Mesenchymal stem cell (in vitro differentiated cells and primary cell): Measurements from ENCODE around the gene SLC9A3.

Source experiments
- DNase-seq: peaks from one replicate; pipeline ENCODE4 v3.0.0-alpha.2; 2013
- H2AFZ ChIP-seq: one replicate; pipeline ENCODE4 v1.6.1; 2013; ENCODE audit warnings: low read depth, mild to moderate bottlenecking, control low read depth, inconsistent platforms, low read length, moderate library complexity
- H2AK5ac ChIP-seq: 2 replicates; pipeline ENCODE4 v1.6.1; 2013; ENCODE audit warnings: low read length, moderate library complexity, mild to moderate bottlenecking, inconsistent platforms; ENCODE audit not compliant: severe bottlenecking
- H2BK120ac ChIP-seq: one replicate; pipeline ENCODE4 v1.6.1; 2013; ENCODE audit warnings: low read depth, mild to moderate bottlenecking, inconsistent platforms, low read length, moderate library complexity
- H2BK12ac ChIP-seq, 2 experiments: one replicate each; pipeline ENCODE4 v1.6.1; 2013; ENCODE audit warnings: inconsistent platforms in 2 of 2, low read length in 2 of 2, mild to moderate bottlenecking in 2 of 2, moderate library complexity in 2 of 2, control low read depth in 1 of 2
- H2BK15ac ChIP-seq: one replicate; pipeline ENCODE4 v1.6.1; 2013; ENCODE audit warnings: mild to moderate bottlenecking, low read depth, inconsistent platforms; ENCODE audit not compliant: poor library complexity, severe bottlenecking
- H2BK5ac ChIP-seq: 2 replicates; pipeline ENCODE4 v1.6.1; 2013; ENCODE audit warnings: low read depth, mild to moderate bottlenecking, low read length, control low read depth, inconsistent platforms; ENCODE audit not compliant: poor library complexity, severe bottlenecking
- H3K14ac ChIP-seq, 2 experiments: one replicate each; pipeline ENCODE4 v1.6.1; 2013; ENCODE audit warnings: inconsistent platforms in 2 of 2, low read length in 2 of 2, control low read depth in 1 of 2, mild to moderate bottlenecking in 1 of 2, moderate library complexity in 1 of 2
- H3K18ac ChIP-seq, 2 experiments: one replicate each; pipeline ENCODE4 v1.6.1; 2013; ENCODE audit warnings: inconsistent platforms in 2 of 2, low read length in 2 of 2, control low read depth in 1 of 2, low read depth in 1 of 2, mild to moderate bottlenecking in 1 of 2
- H3K23ac ChIP-seq, 2 experiments: one replicate each; pipeline ENCODE4 v1.6.1; 2013; ENCODE audit warnings: inconsistent platforms in 2 of 2, low read length in 2 of 2, mild to moderate bottlenecking in 2 of 2, moderate library complexity in 2 of 2, control low read depth in 1 of 2
- H3K27ac ChIP-seq: 2 replicates; pipeline ENCODE4 v1.5.1; 2013; ENCODE audit warnings: mild to moderate bottlenecking, moderate library complexity, low read length, control low read depth, inconsistent platforms; ENCODE audit not compliant: poor library complexity, severe bottlenecking
- H3K27me3 ChIP-seq, 2 experiments: 2 replicates each; pipeline versions ENCODE4 v1.6.1 to v1.7.0; 2013; ENCODE audit warnings: low read length in 2 of 2, mild to moderate bottlenecking in 2 of 2, moderate library complexity in 2 of 2, control low read depth in 1 of 2, inconsistent platforms in 1 of 2; ENCODE audit not compliant: control insufficient read depth in 1 of 2, insufficient read depth in 1 of 2
- H3K36me3 ChIP-seq, 2 experiments: 2 replicates each; pipeline versions ENCODE4 v1.6.1 to v1.7.0; 2013; ENCODE audit warnings: low read length in 2 of 2, control low read depth in 1 of 2, inconsistent platforms in 1 of 2, low read depth in 1 of 2, mild to moderate bottlenecking in 1 of 2; ENCODE audit not compliant: insufficient read depth in 2 of 2, control insufficient read depth in 1 of 2
- H3K4ac ChIP-seq, 2 experiments: one replicate each; pipeline ENCODE4 v1.6.1; 2013; ENCODE audit warnings: inconsistent platforms in 2 of 2, low read length in 2 of 2, mild to moderate bottlenecking in 2 of 2, moderate library complexity in 2 of 2, control low read depth in 1 of 2, low read depth in 1 of 2
- H3K4me1 ChIP-seq: 2 replicates; pipeline ENCODE4 v1.6.1; 2013; ENCODE audit warnings: low read depth, low read length, control low read depth; ENCODE audit not compliant: control insufficient read depth, insufficient read depth
- H3K4me2 ChIP-seq: 2 replicates; pipeline ENCODE4 v1.6.1; 2013; ENCODE audit warnings: low read length, mild to moderate bottlenecking, inconsistent platforms; ENCODE audit not compliant: poor library complexity, severe bottlenecking
- H3K4me3 ChIP-seq, 2 experiments: 2 replicates each; pipeline versions ENCODE4 v1.5.1 to v1.7.0; 2013; ENCODE audit warnings: low read length in 2 of 2, mild to moderate bottlenecking in 2 of 2, control low read depth in 1 of 2, low read depth in 1 of 2; ENCODE audit not compliant: insufficient read depth in 1 of 2
- H3K79me1 ChIP-seq: replicated peaks from 2 replicates; pipeline ENCODE4 v1.6.1; 2013; ENCODE audit warnings: mild to moderate bottlenecking, control low read depth, low read length, inconsistent platforms; ENCODE audit not compliant: poor library complexity, severe bottlenecking
- H3K9ac ChIP-seq: 2 replicates; pipeline ENCODE4 v1.7.0; 2013; ENCODE audit warnings: mild to moderate bottlenecking, low read length, moderate library complexity
- H3K9me3 ChIP-seq: 2 replicates; pipeline ENCODE4 v1.7.0; 2013; ENCODE audit warnings: mild to moderate bottlenecking, low read length; ENCODE audit not compliant: control insufficient read depth
- H4K8ac ChIP-seq: one replicate; pipeline ENCODE4 v1.6.1; 2013; ENCODE audit warnings: inconsistent platforms, mild to moderate bottlenecking, low read length, moderate library complexity
- H4K91ac ChIP-seq: one replicate; pipeline ENCODE4 v1.6.1; 2013; ENCODE audit warnings: mild to moderate bottlenecking, low read length, inconsistent platforms
- WGBS: methylation state at CpG from one replicate; pipeline ENCODE4 v1.1.7; 2013; ENCODE audit warnings: mixed read lengths; 5-methylcytosine and 5-hydroxymethylcytosine counted together

Gene SLC9A3

GRCh38 chr5:518721-519120 lies 5.5 kb downstream of the SLC9A3 start:
- H3K27me3 ChIP-seq = peaks cover 71 to 74% of the 10 kb centered on the region in 2 experiments
- WGBS = 78% methylated on average over 8 of the region's 10 CpGs
- H3K9ac ChIP-seq = no peak overlapping the region
- H2BK5ac ChIP-seq = no peak overlapping the region
- H3K4me3 ChIP-seq = no peak overlapping the region
- H4K8ac ChIP-seq = no peak overlapping the region
- H3K9me3 ChIP-seq = peaks cover 4% of the 10 kb centered on the region
- H2BK12ac ChIP-seq = no peak overlapping the region
- H3K14ac ChIP-seq = no peak overlapping the region
- H4K91ac ChIP-seq = no peak overlapping the region
- no peak overlapping the region for H2AFZ ChIP-seq
- no peak overlapping the region for H3K4ac ChIP-seq
- no peaks in the 10 kb centered on the region for H3K36me3 ChIP-seq
- no peak overlapping the region for H2AK5ac ChIP-seq
- no peak overlapping the region for H2BK120ac ChIP-seq
- H3K4me2 ChIP-seq = no peak overlapping the region
- H2BK15ac ChIP-seq = no peak overlapping the region
- no peak overlapping the region for H3K18ac ChIP-seq
- no peak for DNase-seq
- no peaks in the 10 kb centered on the region for H3K79me1 ChIP-seq
- no peak overlapping the region for H3K27ac ChIP-seq
- no peak overlapping the region for H3K23ac ChIP-seq
- H3K4me1 ChIP-seq = peaks cover 3% of the 10 kb centered on the region

DNA sequence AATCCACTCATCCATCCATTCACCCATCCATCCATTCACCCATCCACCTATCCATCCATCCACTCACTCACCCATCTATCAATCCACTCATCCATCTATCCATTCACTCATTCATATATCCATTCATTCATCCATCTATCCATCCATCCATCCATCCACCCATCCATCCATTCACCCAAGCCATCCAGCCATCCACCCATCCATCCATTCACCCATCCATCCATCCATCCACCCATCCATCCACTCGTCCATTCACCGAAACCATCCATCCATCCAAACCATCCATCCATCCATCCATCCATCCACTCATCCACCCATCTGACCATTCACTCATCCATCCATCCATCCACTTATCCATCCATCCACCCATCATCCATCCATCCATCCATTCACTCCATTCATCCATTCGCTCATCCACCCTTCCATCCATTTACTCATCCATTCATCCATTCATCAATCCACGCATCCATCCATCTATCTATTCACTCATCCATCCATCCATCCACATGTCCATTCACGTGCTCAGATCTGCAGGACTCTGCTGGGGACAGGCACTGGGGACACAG lies 6.6 kb downstream of the SLC9A3 start:
- DNase-seq = no peak
- Histone ChIP-seq H2AFZ (no peak overlapping the region), H2BK5ac (no peak overlapping the region), H2AK5ac (no peak overlapping the region), H4K91ac (no peak overlapping the region), H3K18ac (no peak overlapping the region), H2BK12ac (no peak overlapping the region), H2BK15ac (no peak overlapping the region), H3K9ac (no peak overlapping the region), H2BK120ac (no peak overlapping the region), H3K14ac (no peak overlapping the region), H3K4ac (no peak overlapping the region), H3K27ac (no peak overlapping the region), H3K27me3 (peaks cover 68 to 74% of the 10 kb centered on the region in 2 experiments), H3K36me3 (no peaks in the 10 kb centered on the region), H3K79me1 (no peaks in the 10 kb centered on the region), H3K4me2 (no peak overlapping the region), H4K8ac (no peak overlapping the region), H3K4me3 (no peak overlapping the region), H3K4me1 (peaks cover 2% of the 10 kb centered on the region), H3K9me3 (peaks cover 4% of the 10 kb centered on the region), H3K23ac (no peak overlapping the region)
- 84% methylated on average over 5 of the region's 5 CpGs for WGBS

DNA sequence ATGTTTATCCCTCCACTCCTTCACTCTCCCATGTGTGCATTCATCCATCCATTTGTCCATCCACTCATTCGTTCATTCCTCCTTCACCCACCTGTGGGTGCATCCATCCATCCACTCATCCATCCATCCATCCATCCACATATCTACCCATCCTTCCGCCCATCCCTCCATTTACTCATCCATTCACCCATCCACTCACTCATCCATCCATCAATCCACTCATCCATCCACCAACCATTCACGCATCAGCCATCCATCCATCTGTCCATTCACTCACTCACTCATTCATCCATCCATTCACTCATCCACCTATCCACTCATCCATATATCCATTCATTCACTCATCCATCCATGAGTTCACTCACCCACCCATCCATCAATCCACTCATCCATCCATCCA lies 7.3 kb downstream of the SLC9A3 start:
- no peak overlapping the region for H3K9ac ChIP-seq
- peaks cover 4% of the 10 kb centered on the region for H3K9me3 ChIP-seq
- H2BK5ac ChIP-seq = no peak overlapping the region
- H3K4me1 ChIP-seq = peaks cover 2% of the 10 kb centered on the region
- H3K27me3 ChIP-seq = peaks cover 62 to 72% of the 10 kb centered on the region in 2 experiments
- H4K8ac ChIP-seq = no peak overlapping the region
- no peak overlapping the region for H3K14ac ChIP-seq
- H4K91ac ChIP-seq = no peak overlapping the region
- no peak overlapping the region for H3K23ac ChIP-seq
- no peaks in the 10 kb centered on the region for H3K79me1 ChIP-seq
- no peak overlapping the region for H3K27ac ChIP-seq
- no peak overlapping the region for H2AFZ ChIP-seq
- no peak overlapping the region for H3K4me3 ChIP-seq
- no peak overlapping the region for H2BK15ac ChIP-seq
- H3K4me2 ChIP-seq = no peak overlapping the region
- no peaks in the 10 kb centered on the region for H3K36me3 ChIP-seq
- no peak overlapping the region for H3K4ac ChIP-seq
- H2BK120ac ChIP-seq = no peak overlapping the region
- no peak overlapping the region for H2AK5ac ChIP-seq
- DNase-seq = no peak
- no peak overlapping the region for H3K18ac ChIP-seq
- WGBS = 88% methylated on average over 3 of the region's 3 CpGs
- H2BK12ac ChIP-seq = no peak overlapping the region

DNA sequence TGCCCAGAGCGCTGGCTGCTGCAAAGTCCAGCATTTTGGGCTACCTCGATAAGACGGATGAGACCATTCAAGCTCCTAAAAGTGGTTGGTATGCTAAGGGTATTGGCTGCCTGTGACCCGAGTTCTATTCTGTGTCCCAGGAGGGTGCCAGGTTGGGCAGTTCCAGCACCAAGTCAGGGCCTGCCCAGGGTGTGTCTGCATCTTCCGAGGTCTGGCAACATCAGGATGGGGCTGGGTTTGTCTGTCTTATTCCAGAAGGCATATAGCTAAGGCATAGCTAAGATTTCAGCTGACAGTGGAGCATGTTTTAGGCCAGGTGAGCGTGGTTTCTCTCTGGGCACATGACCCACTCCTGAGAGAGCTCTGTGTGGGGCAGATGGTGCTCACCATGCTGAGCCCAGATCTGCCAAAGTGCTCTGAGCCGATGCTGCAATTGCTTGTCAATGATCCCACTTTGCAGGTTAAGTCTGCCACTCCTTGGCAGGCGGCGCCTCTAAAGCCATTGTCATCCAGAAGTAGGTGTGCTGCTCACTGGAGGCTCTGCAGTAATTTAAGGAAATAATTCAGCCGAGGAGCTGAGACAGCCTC lies 7.8 kb downstream of the SLC9A3 start:
- no peak overlapping the region for H2BK15ac ChIP-seq
- H2AK5ac ChIP-seq = no peak overlapping the region
- H4K91ac ChIP-seq = no peak overlapping the region
- no peak overlapping the region for H3K9ac ChIP-seq
- H4K8ac ChIP-seq = no peak overlapping the region
- H3K18ac ChIP-seq = no peak overlapping the region
- no peak for DNase-seq
- H2BK12ac ChIP-seq = no peak overlapping the region
- no peak overlapping the region for H3K23ac ChIP-seq
- no peak overlapping the region for H3K14ac ChIP-seq
- H3K9me3 ChIP-seq = peaks cover 4% of the 10 kb centered on the region
- H3K27me3 ChIP-seq = peaks cover 61 to 68% of the 10 kb centered on the region in 2 experiments
- H3K27ac ChIP-seq = no peak overlapping the region
- no peak overlapping the region for H2BK5ac ChIP-seq
- H2BK120ac ChIP-seq = no peak overlapping the region
- no peaks in the 10 kb centered on the region for H3K79me1 ChIP-seq
- WGBS = 81% methylated on average over 10 of the region's 10 CpGs
- H2AFZ ChIP-seq = no peak overlapping the region
- H3K4me2 ChIP-seq = no peak overlapping the region
- H3K36me3 ChIP-seq = no peaks in the 10 kb centered on the region
- no peak overlapping the region for H3K4me3 ChIP-seq
- no peak overlapping the region for H3K4ac ChIP-seq
- peaks cover 3% of the 10 kb centered on the region for H3K4me1 ChIP-seq
